Measurements from ENCODE around the gene PPARG.

PPARG gene

DNA sequence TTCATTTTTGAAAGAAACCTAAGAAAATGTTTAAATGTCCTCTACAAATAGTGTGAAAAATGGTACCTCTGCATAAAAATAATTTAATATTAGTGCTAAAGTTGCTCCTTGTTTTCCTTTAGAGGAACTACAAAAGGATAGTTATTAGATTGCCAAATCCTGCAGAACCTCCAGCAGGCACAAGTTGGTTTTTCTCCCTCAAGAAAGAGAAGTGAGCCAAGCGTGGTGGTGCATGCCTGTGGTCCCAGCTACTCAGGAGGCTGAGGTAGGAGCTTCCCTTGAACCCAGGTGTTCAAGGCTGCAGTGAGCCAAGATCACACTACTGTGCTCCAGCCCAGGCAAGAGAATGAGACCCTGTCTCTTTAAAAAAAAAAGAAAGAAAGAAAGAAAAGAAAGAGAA, 110.4 kb downstream of the PPARG start:
- Histone ChIP-seq H3K27ac (no peak overlapping the region), H3K4me3 (ENCODE audit: low read depth, low read length) (no peak overlapping the region), H3K27me3 (ENCODE audit: insufficient read depth, low read depth, severe bottlenecking) (no peaks in the 10 kb centered on the region), H3K9me3 (ENCODE audit: severe bottlenecking) (no peaks in the 10 kb centered on the region), H3K36me3 (no peaks in the 10 kb centered on the region)
- TF ChIP-seq CTCF (IDR thresholded peaks at IDR 0.05; ENCODE audit: low read depth, low read length): no peak
- no peak for DNase-seq

DNA sequence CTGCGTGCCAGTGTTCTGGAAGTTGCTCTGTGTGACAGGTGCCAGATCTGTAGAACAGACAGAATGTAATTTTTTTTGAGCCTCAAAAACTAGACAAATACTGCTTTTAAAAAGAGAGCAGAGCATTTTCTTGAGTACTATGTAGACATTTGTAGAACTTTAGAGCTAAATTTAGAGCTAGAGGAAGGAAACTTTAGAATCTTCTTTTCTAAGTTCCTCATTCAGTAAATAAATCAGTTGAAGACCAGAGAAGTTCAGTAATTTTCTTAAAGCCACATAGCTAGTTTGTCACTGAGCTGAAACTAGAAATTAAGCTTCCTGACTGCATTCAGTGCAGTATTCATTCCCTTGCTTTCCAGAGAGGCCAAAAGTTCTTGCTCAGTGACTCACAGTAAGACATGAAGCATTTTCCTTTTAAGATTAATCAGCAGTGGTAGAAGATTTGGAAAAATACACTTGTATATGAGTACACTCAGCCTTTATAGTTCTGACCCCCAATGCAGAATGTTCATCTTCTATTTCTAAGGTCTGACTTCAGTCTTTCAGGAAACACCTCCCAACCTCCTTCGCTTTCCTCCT, 111.8 kb downstream of the PPARG start:
- Histone ChIP-seq H3K27ac (no peak overlapping the region), H3K27me3 (ENCODE audit: insufficient read depth, low read depth, severe bottlenecking) (no peaks in the 10 kb centered on the region), H3K4me3 (ENCODE audit: low read depth, low read length) (no peak overlapping the region), H3K9me3 (ENCODE audit: severe bottlenecking) (no peaks in the 10 kb centered on the region), H3K36me3 (no peaks in the 10 kb centered on the region)
- no peak for DNase-seq
- no peak for TF ChIP-seq CTCF (IDR thresholded peaks at IDR 0.05; ENCODE audit: low read depth, low read length)

- H3K9me3 ChIP-seq (ENCODE audit: severe bottlenecking): no peaks in the 10 kb centered on the region
- DNase-seq: no peak
- no peaks in the 10 kb centered on the region for H3K27me3 ChIP-seq (ENCODE audit: insufficient read depth, low read depth, severe bottlenecking)
- no peaks in the 10 kb centered on the region for H3K36me3 ChIP-seq
- TF ChIP-seq CTCF (IDR thresholded peaks at IDR 0.05; ENCODE audit: low read depth, low read length): no peak
- H3K27ac ChIP-seq: no peak overlapping the region
- no peak overlapping the region for H3K4me3 ChIP-seq (ENCODE audit: low read depth, low read length)
Measured at GRCh38 chr3:12401208-12401607, 112.3 kb downstream of the PPARG start.

- Histone ChIP-seq H3K27ac (no peak overlapping the region), H3K36me3 (no peaks in the 10 kb centered on the region), H3K4me3 (ENCODE audit: low read depth, low read length) (no peak overlapping the region), H3K27me3 (ENCODE audit: insufficient read depth, low read depth, severe bottlenecking) (no peaks in the 10 kb centered on the region), H3K9me3 (ENCODE audit: severe bottlenecking) (no peaks in the 10 kb centered on the region)
- TF ChIP-seq CTCF (IDR thresholded peaks at IDR 0.05; ENCODE audit: low read depth, low read length): no peak
- no peak for DNase-seq
Measured at GRCh38 chr3:12405432-12406272, 116.8 kb downstream of the PPARG start.

DNA sequence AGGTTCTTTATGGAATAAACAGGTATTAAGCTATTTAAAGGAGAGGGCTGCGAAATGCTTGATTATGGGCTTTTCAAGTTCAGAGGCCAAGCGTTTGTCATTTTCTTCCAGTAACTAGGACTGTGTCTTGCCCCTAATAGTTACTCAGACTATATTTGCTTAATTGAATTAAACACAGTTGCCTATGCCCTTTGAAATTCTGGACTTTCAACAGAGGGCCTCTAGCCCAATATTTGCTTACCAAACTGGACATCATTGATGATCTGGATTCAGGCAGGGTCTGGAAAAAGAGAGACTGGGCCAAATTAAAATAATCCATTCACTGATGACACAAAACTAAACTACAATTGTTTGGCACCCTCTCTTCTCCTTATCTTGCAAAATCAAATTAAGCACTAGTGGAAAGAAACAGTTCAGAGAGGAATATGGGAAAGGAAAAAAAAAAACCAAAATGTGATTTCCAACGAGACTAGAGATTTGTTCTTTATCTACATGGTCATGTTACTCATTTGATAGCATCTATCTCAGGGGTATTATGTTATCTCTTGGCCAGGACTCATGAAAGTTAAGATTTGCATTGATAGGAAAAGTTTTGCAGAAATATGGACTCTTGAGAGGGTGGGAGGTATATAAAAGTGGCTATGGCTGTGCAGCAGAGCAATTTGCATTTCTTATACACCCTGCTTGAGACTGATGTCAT, 120.3 kb downstream of the PPARG start:
- Histone ChIP-seq H3K4me3 (ENCODE audit: low read depth, low read length) (no peak overlapping the region), H3K9me3 (ENCODE audit: severe bottlenecking) (no peaks in the 10 kb centered on the region), H3K27ac (no peak overlapping the region), H3K27me3 (ENCODE audit: insufficient read depth, low read depth, severe bottlenecking) (no peaks in the 10 kb centered on the region), H3K36me3 (no peaks in the 10 kb centered on the region)
- TF ChIP-seq CTCF (IDR thresholded peaks at IDR 0.05; ENCODE audit: low read depth, low read length): no peak
- no peak for DNase-seq

All from WERI-Rb-1 (cell line).